HCT116 (cell line): Measurements from ENCODE around the gene AK5. TPM values are rescaled to one million over a fixed set of nuclear protein-coding genes. Genes with fewer than 3 reads are reported as not detected.

Source experiments
- ATAC-seq: fragments of 200-7000 bp; cut with Tn5 transposase; 2 replicates; pipeline ENCODE4 v1.9.1; 2020; ENCODE audit warnings: mild to moderate bottlenecking, moderate library complexity
- BruUV-seq: library from RNA; stranded (reverse); fragments of 400-500 nt; replicated peaks from 2 replicates; lab custom pipeline; 2021; lab: Mats Ljungman, UMichigan
- CTCF ChIA-PET: fragments of 300-600 bp; sonication (Branson Sonifier 250); formaldehyde crosslinking; loops from one replicate; lab custom pipeline; 2021; ENCODE audit warnings: antibody characterized with exemption; lab: Charles Lee
- POLR2A ChIA-PET: fragments of 300-600, 350-600 bp; sonication (Branson Sonifier 250); formaldehyde crosslinking; loops from one replicate; lab custom pipeline; 2021; ENCODE audit warnings: antibody characterized with exemption; lab: Charles Lee
- RAD21 ChIA-PET, 2 experiments: fragments of 300-600 bp; sonication (Branson Sonifier 250); formaldehyde crosslinking; loops; one replicate each; lab custom pipeline; 2023; ENCODE audit warnings: low total read pairs in 2 of 2; ENCODE audit not compliant: uncharacterized antibody in 2 of 2, unreplicated experiment in 2 of 2, low non-redundant PET in 1 of 2; lab: Charles Lee
- DNase-seq: peaks from one replicate; pipeline ENCODE4 v3.0.0-alpha.2; 2010; ENCODE audit warnings: low read depth, low spot score
- H2AFZ ChIP-seq: fragments of 200-600 bp; shearing (Covaris generic), sonication (generic); 2 replicates; pipeline ENCODE4 v1.6.1; 2017; ENCODE audit warnings: low read depth, mixed run types, mixed read lengths, antibody characterized with exemption, low read length; ENCODE audit not compliant: poor library complexity, severe bottlenecking
- H3K27ac ChIP-seq: 2 replicates; pipeline ENCODE4 v1.5.1; 2012; ENCODE audit warnings: low read depth, low read length
- H3K27me3 ChIP-seq: fragments of 200-600 bp; sonication (generic); 2 replicates; pipeline ENCODE4 v1.6.1; 2016; ENCODE audit warnings: mixed run types, low read length, mixed read lengths; ENCODE audit not compliant: insufficient read depth
- H3K36me3 ChIP-seq, 2 experiments: fragments of 200-500 bp in 1 of 2; fragments of 200-600 bp in 1 of 2; sonication (Bioruptor generic) in 1 of 2; sonication (generic) in 1 of 2; 2 replicates each; pipeline versions ENCODE4 v1.5.1 to v1.6.1; 2014 to 2016; ENCODE audit warnings: low read length in 2 of 2, inconsistent platforms in 1 of 2, mixed read lengths in 1 of 2, mixed run types in 1 of 2; ENCODE audit not compliant: insufficient read depth in 2 of 2, control insufficient read depth in 1 of 2
- H3K4me1 ChIP-seq, 2 experiments: fragments of 200-600 bp in 1 of 2; sonication (generic) in 1 of 2; 2 replicates each; pipeline versions ENCODE4 v1.5.1 to v1.6.1; 2012 to 2017; ENCODE audit warnings: low read length in 2 of 2, inconsistent platforms in 1 of 2, mild to moderate bottlenecking in 1 of 2, mixed read lengths in 1 of 2, mixed run types in 1 of 2, moderate library complexity in 1 of 2; ENCODE audit not compliant: insufficient read depth in 2 of 2, control insufficient read depth in 1 of 2
- H3K4me2 ChIP-seq: fragments of 200-600 bp; sonication (generic); 2 replicates; pipeline ENCODE4 v1.6.1; 2017; ENCODE audit warnings: mixed run types, low read length, mixed read lengths
- H3K4me3 ChIP-seq, 2 experiments: fragments of 200-600 bp in 1 of 2; sonication (generic) in 1 of 2; replicated peaks in 1 of 2; 2 replicates each; pipeline ENCODE4 v1.5.1; 2011 to 2016; ENCODE audit warnings: low read length in 2 of 2, control low read depth in 1 of 2, low read depth in 1 of 2, mild to moderate bottlenecking in 1 of 2, mixed read lengths in 1 of 2, mixed run types in 1 of 2
- H3K79me2 ChIP-seq: fragments of 200-600 bp; sonication (generic); 2 replicates; pipeline ENCODE4 v1.6.1; 2017; ENCODE audit warnings: mild to moderate bottlenecking, mixed run types, low read length, moderate library complexity, mixed read lengths; ENCODE audit not compliant: insufficient read depth
- H3K9ac ChIP-seq: fragments of 200-600 bp; sonication (generic); 2 replicates; pipeline ENCODE4 v1.6.1; 2016; ENCODE audit warnings: low read length, mixed read lengths
- H3K9me2 ChIP-seq: fragments of 200-600 bp; sonication (generic), shearing (Covaris generic); 2 replicates; pipeline ENCODE4 v1.6.1; 2017; ENCODE audit warnings: mixed run types, mild to moderate bottlenecking, moderate library complexity; ENCODE audit not compliant: insufficient read depth
- H3K9me3 ChIP-seq, 2 experiments: fragments of 200-500 bp in 1 of 2; fragments of 200-600 bp in 1 of 2; sonication (Bioruptor generic) in 1 of 2; sonication (generic) in 1 of 2; 2 replicates each; pipeline ENCODE4 v1.6.1; 2014 to 2017; ENCODE audit warnings: low read length in 2 of 2, mixed read lengths in 2 of 2, inconsistent platforms in 1 of 2, low read depth in 1 of 2, mild to moderate bottlenecking in 1 of 2, mixed run types in 1 of 2, moderate library complexity in 1 of 2; ENCODE audit not compliant: control insufficient read depth in 1 of 2, insufficient read depth in 1 of 2
- H4K20me1 ChIP-seq: fragments of 200-600 bp; sonication (generic), shearing (Covaris generic); 2 replicates; pipeline ENCODE4 v1.6.1; 2017; ENCODE audit warnings: mixed run types, mild to moderate bottlenecking, moderate library complexity; ENCODE audit not compliant: insufficient read depth
- ATF3 ChIP-seq: IDR thresholded peaks from 2 replicates; pipeline ENCODE4 v1.6.1; 2012
- EZH2 ChIP-seq: fragments of 200-600 bp; sonication (generic); IDR thresholded peaks from 2 replicates; pipeline ENCODE4 v1.6.1; 2017; ENCODE audit warnings: antibody characterized with exemption, mixed run types
- JUND ChIP-seq: IDR thresholded peaks from 2 replicates; pipeline ENCODE4 v1.6.1; 2012
- POLR2A ChIP-seq: IDR thresholded peaks from 2 replicates; pipeline ENCODE4 v1.7.0; 2011; ENCODE audit warnings: borderline replicate concordance; ENCODE audit not compliant: insufficient read depth, insufficient read length; ENCODE audit errors: extremely low read depth
- POLR2AphosphoS5 ChIP-seq: IDR thresholded peaks from 2 replicates; pipeline ENCODE4 v1.6.1; 2011; ENCODE audit warnings: mild to moderate bottlenecking, low read depth, low read length, moderate library complexity
- REST ChIP-seq: IDR thresholded peaks from 2 replicates; pipeline ENCODE4 v1.6.1; 2012; ENCODE audit warnings: low read depth
- SIN3A ChIP-seq: IDR thresholded peaks from 2 replicates; pipeline ENCODE4 v1.6.1; 2012; ENCODE audit warnings: low read depth
- SRF ChIP-seq: IDR thresholded peaks from 2 replicates; pipeline ENCODE4 v1.6.1; 2012; ENCODE audit warnings: low read depth
- TCF7L2 ChIP-seq: IDR thresholded peaks from 2 replicates; pipeline ENCODE4 v1.7.0; 2011; ENCODE audit warnings: borderline replicate concordance, inconsistent platforms; ENCODE audit not compliant: insufficient read depth, insufficient read length; ENCODE audit errors: extremely low read depth
- ZFX ChIP-seq: fragments of 450-650 bp; IDR thresholded peaks from 2 replicates; pipeline ENCODE4 v1.6.1; 2017
- intact Hi-C: fragments of 100-400 bp; cut with micrococcal nuclease; formaldehyde crosslinking; loops from 2 replicates; pipeline ENCODE4 v1.10.0; 2022
- total RNA-seq: library from RNA; stranded (reverse); gene quantifications from one replicate; pipeline ENCODE4 v1.2.1, GENCODE V29; 2021; ENCODE audit not compliant: unreplicated experiment
- TF ChIP-seq, protein P1 (sequence below): IDR thresholded peaks from 2 replicates; pipeline ENCODE4 v1.6.1; 2012

AK5 gene
- total RNA-seq, 1 experiment from 2014 or later = 0.22 TPM

GRCh38 chr1:77398152-77398551 is 116.3 kb downstream of the AK5 start:
- Histone ChIP-seq H3K4me2 (no peak overlapping the region), H3K4me1 (no peaks in the 10 kb centered on the region), H3K79me2 (no peaks in the 10 kb centered on the region), H3K4me3 (no peak overlapping the region), H3K9me3 (no peaks in the 10 kb centered on the region), H3K27ac (no peak overlapping the region), H3K9ac (no peak overlapping the region), H2AFZ (no peak overlapping the region), H4K20me1 (no peaks in the 10 kb centered on the region), H3K36me3 (no peaks in the 10 kb centered on the region), H3K9me2 (no peaks in the 10 kb centered on the region), H3K27me3 (no peaks in the 10 kb centered on the region)
- RAD21 ChIA-PET = no interaction called here
- no peak for DNase-seq
- intact Hi-C loops = no loop called here
- no peak for ATAC-seq
- TF ChIP-seq ZFX (no peak), JUND (no peak), ATF3 (no peak), REST (no peak), TCF7L2 (no peak), SIN3A (no peak), EZH2 (no peak), POLR2AphosphoS5 (no peak), SRF (no peak), POLR2A (no peak)
- TF ChIP-seq, protein P1, sequence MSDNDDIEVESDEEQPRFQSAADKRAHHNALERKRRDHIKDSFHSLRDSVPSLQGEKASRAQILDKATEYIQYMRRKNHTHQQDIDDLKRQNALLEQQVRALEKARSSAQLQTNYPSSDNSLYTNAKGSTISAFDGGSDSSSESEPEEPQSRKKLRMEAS = no peak
- POLR2A ChIA-PET = no interaction called here
- CTCF ChIA-PET = no interaction called here
- no TSS peak for BruUV-seq
